Stimulated activated CD4-positive, alpha-beta T cell treated with anti-CD3 and anti-CD28 coated beads, Interleukin-12 subunit alpha, Interleukin-12 subunit beta, amount 100 ng/mL, for 24 hours (primary cell): ENCODE measurements around the gene PLIN4.
"Not testable (repeated sequence)": the region's sequence is repeated elsewhere in the genome, so short reads cannot be mapped to it uniquely, and the experiment has no call there.

Source experiments
- DNase-seq, 2 experiments: peaks; one replicate each; pipeline ENCODE4 v3.0.0-alpha.2; 2020; ENCODE audit warnings: low read depth in 2 of 2

The PLIN4 gene

GRCh38 chr19:4543842-4544647 is 25.8 kb upstream of the PLIN4 start:
- no peak for DNase-seq

DNA sequence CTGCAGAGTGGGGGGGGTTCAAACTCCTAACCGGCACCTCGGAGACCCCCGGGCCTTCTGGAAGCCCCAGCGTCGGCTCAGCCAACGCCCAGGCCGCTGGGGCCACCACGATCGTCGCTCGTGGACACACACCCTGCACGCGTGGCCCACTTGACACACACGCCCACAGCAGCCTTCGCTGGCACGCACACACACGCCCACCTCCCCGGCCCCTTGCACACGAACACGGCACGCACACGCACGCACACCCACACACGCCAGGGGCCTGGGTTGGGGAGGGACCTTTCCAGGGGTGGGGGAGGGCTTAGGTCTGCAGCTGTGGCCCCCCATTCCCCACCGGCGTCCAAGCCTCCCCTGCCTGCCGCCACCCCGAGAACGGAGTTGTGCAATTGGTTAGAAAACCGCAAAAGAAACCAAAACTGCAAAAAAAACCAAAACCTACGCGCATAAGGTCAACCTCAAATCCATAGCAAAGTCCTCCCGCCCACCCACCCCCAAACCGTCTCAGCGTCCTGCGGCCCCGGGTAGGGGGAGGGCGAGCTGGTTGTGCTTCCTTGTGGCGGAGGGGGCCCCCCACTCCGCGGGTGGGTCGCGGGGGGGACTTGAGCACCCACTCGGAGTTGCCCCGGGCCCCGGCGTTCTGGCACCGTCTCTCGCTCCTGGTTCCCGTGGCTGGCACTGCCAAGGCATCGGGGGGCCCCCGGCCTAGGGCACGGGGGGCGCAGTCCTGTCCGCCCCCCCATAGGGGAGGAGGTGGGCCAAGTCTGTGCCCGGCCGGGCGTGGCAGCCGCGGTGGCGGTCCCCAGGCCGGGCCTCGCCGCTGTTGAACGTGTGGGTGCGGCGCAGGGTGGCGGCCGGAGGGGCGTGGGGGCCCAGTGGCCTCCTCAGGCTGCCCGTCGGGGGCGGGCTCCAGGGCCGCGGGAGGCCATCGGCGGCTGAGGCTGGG is 24.9 kb upstream of the PLIN4 start:
- no peak for DNase-seq

DNA sequence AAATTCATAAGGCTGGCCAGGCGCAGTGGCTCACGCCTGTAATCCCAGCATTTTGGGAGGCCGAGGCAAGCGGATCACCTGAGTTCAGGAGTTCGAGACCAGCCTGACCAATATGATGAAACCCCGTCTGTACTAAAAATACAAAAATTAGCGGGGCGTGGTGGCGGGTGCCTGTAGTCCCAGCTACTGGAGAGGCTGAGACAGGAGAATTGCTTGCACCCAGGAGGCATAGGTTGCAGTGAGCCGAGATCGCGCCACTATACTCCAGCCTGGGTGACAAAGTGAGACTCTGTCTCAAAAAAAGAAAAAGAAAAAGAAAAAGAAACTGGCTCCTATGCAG is 23.5 kb upstream of the PLIN4 start:
- DNase-seq: not testable (repeated sequence)

DNA sequence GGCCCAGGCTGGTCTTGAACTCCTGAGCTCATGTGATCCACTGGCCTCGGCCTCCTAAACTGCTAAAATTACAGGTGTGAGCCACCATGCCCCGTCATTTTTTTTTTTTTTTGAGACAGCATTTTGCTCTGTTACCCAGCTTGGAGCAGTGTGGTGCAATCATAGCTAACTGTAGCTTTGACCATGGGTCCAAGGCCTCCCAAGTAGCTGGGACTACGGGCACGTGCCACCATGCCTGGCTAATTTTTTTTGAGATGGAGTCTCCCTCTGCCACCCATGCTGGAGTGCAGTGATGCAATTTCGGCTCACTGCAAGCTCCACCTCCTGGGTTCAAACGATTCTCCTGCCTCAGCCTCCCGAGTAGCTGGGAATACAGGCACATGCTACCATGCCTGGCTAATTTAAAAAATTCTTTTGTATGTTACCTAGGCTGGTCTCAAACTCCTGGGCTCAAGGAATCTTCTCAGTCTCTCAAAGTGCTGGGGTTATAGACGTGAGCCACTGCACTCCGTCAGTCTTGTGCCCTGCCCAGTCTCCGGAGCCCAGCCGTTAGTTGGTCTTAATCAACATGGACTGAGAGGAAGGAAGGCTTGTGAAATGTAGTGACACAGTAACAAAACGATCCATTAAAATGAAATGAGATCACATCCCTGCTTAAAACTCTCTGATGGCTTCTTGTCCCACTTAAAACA is 23.0 kb upstream of the PLIN4 start:
- DNase-seq: no peak

GRCh38 chr19:4539693-4540581 is 21.7 kb upstream of the PLIN4 start, which contains the start of gene LRG1:
Gene LRG1, minus strand, starts transcription at chr19:4540036. Its CDS starts 23 bp downstream, at chr19:4540013.
- DNase-seq: no peak

DNA sequence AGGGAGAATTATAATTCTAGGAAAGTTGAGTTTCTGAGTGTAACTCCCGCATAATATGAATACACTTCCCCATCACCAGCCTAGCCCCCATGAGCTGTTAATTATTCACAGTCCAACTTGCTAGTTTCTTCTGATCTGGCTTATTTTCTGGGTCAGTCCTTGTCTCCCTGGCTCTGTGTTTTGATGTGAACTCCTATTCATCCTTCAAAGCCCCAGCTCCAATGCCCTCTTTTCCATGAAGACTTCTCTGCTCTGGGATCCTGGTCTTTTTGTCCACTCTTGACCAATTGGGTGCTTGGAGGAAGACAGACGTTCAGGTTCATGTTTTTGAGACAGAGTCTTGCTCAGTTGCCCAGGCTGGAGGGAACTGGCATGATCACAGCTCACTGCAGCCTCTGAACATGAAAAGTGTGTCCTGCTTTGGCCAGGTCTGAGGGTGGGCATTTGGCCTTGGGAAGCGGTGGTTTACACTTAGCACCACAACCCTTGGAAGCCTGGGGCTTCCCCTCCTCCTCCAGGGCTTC is 20.9 kb upstream of the PLIN4 start:
- DNase-seq: no peak

GRCh38 chr19:4538601-4538954 is 20.3 kb upstream of the PLIN4 start:
- DNase-seq: no peak

- no peak for DNase-seq
These were observed 19.8 kb upstream of the PLIN4 start for GRCh38 chr19:4537953-4538600.

GRCh38 chr19:4536798-4537197 is 18.5 kb upstream of the PLIN4 start:
- DNase-seq: no peak

DNA sequence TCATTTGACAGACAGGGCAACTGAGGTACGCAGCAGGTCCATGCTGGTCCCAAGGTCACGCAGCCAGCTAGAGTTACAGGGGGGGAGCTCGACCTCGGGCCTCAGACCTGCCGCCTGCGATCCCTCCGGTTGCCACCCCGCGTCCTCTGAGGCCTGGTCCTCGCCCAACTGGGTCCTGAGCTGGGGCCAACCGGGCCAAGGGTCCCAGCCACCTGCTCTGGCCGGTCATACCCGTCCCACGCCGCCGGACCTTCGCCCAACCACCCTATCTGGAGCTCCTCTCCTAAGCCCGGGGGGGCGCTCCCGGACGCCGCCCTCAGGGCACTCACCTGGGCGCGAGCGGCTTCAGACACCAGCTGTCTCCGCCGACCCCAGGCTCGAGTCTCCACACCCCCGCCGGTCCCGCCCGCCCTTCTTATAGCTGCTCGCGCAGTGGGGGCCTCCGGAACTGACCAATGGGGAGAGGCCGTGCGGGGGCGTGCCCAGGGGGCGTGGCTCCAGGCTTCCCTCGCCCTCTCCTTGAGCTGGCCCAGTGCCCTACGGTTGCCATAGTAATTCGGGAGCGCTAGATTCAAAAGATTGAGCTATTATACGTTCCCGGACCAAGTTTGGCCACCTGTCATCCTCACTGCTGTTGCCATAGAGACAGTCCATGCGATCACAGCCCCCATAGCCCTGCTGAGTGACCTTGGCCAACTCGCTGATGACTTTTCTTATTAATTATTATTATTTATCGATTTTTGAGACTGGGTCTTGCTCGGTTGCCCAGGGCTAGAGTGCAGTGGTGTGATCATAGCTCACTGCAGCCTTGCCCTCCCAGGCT is 16.8 kb upstream of the PLIN4 start, which contains the start of gene PLIN5:
PLIN5 (minus strand) TSS at position 389 of the 823 bp plus-strand sequence. CDS start 1,150 bp downstream, outside the sequence.
- peak in 1 of 2 experiments; percentile 29 for DNase-seq

- DNase-seq: no peak
These were observed 15.6 kb upstream of the PLIN4 start for GRCh38 chr19:4533835-4534424.

DNA sequence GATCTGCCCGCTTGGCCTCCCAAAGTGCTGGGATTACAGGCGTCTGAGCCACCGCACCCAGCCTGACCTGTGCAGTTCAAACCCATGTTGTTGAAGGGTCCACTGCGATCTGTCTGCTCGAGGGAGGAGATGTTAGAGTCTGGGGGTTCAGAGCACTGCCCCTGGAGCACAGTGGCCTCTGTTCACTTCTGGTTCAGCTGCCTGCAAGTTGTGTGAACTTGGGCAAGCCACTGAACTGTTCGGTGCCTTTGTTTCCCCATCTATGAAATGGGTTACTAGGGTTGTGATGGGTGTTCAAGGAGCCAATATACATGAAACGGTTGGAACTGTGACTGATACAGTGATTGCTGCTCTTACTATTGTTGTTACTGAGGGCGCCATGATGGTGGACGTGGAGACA is 15.0 kb upstream of the PLIN4 start:
- DNase-seq: no peak

DNA sequence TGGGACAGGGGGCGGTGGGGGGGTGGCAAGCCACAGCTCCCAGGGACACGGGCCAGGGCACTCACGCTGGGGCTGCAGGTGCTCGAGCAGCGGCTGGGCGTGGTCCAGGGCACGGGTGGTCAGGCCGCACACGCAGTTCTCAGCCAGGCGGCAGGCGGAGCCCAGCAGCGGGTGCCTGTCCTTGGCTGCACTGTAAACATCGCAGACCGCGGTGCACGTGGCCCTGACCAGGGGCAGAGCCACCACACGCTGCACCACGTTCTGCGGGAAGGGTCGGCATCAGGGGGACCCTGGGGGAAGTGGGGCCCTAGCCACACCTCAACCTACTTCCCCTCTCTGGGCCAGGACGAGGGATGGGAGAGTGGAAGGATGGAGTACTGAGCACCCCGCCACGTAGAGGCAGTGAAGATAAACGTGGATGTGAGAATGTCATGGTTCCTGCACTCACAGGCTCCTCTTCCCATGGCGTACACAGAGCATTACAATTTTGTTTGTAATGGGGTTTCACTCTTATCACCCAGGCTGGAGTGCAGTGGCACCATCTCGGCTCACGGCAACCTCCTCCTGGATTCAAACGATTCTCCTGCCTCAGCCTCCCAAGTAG is 13.4 kb upstream of the PLIN4 start:
- no peak for DNase-seq

- DNase-seq: no peak
These were observed 11.7 kb upstream of the PLIN4 start for GRCh38 chr19:4529924-4530522.

DNA sequence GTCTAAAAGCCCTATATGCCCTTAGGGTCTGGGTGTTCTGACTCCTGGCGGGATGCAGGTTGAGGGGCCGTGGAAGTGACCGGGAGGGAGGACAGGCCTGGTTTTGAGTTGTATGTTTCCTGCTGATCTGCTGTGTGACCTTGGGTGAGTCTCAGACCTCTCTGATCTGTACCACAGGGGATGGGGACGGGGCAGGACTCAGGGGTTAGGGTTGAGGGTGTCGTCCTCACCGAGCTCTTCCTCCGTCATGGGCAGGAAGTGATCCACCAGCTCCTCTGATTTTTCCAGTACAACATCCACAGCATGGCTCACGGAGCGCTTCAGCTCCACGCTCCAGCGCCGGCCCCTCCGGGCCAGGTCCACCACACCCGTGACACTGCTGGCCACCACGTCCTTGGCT is 10.6 kb upstream of the PLIN4 start:
- no peak for DNase-seq

GRCh38 chr19:4527377-4527776 is 9.1 kb upstream of the PLIN4 start:
- not testable (repeated sequence) for DNase-seq

DNA sequence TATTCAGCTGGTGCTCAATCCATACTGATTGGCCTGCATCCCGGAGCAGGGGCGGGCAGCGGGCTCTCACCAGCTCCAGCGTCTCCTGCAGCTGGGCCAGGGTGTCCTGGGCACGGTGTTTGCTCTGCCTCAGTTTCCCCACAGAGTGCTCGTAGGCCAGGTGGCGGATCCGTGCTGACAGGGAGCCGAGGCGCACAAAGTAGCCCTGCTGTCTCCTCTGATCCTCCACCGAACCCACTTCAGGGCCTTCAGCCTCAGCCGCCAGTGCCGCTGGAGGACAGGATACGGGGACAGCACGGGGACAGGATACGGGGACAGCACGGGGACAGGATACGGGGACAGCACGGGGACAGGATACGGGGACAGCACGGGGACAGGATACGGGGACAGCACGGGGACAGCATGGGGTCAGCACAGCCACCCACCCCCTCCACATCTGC is 7.3 kb upstream of the PLIN4 start:
- DNase-seq: no peak
